Panc1 (cell line): Measurements from ENCODE around the gene CXXC1.
"Not testable (repeated sequence)": the region's sequence is repeated elsewhere in the genome, so short reads cannot be mapped to it uniquely, and the experiment has no call there.

Experiments
- CTCF ChIP-seq: fragments of 450-650 bp; IDR thresholded peaks from 2 replicates; pipeline ENCODE4 v1.5.1; 2017; ENCODE audit warnings: mild to moderate bottlenecking
- POLR2AphosphoS5 ChIP-seq: IDR thresholded peaks from 2 replicates; pipeline ENCODE4 v1.6.1; 2012; ENCODE audit warnings: mild to moderate bottlenecking, low read depth, low read length, moderate library complexity
- REST ChIP-seq, 2 experiments: IDR thresholded peaks; 2 replicates each; pipeline ENCODE4 v1.6.1; 2011 to 2012; ENCODE audit warnings: low read depth in 2 of 2, control low read depth in 1 of 2, low read length in 1 of 2, mild to moderate bottlenecking in 1 of 2, moderate library complexity in 1 of 2; ENCODE audit not compliant: insufficient read depth in 1 of 2
- SIN3A ChIP-seq: IDR thresholded peaks from 2 replicates; pipeline ENCODE4 v1.6.1; 2012; ENCODE audit warnings: low read depth, mild to moderate bottlenecking, low read length, moderate library complexity, borderline replicate concordance; ENCODE audit not compliant: insufficient read depth
- TCF7L2 ChIP-seq: IDR thresholded peaks from 2 replicates; pipeline ENCODE4 v1.6.1; 2011; ENCODE audit warnings: mild to moderate bottlenecking, low read depth, low read length, inconsistent platforms

GRCh38 chr18:50308851-50309250 is 21.4 kb upstream of the CXXC1 start:
- not testable (repeated sequence) for TF ChIP-seq CTCF; POLR2AphosphoS5; SIN3A; TCF7L2; REST (IDR thresholded peaks at IDR 0.05; ENCODE audit: insufficient read depth in 1 of 2, low read depth in 2 of 2, low read length in 1 of 2)
